Measurements from ENCODE around the gene SYT10.
"Not testable (repeated sequence)": the region's sequence is repeated elsewhere in the genome, so short reads cannot be mapped to it uniquely, and the experiment has no call there.

Gene SYT10

DNA sequence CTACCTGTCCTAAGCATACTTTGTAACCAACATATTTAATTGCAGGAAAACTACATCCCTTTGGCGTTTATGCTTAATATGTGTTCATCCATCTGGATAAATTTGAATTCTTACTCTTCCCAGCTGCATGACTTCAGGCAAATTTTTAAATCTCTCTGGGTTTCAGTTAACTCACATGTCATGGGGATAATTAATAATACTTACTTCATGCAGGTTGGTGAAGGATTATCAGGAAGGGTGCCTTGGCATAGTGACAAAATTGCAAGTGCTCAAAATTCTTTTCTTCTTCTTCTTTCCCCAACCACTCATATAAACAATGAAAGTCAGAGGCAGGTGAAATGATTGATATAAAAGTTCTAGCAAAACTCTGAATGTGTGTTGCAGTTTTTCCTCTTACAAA, 15.9 kb downstream of the SYT10 start:
- Mint-ChIP-seq H3K36me3 (ENCODE audit: low read depth) (no peaks in the 10 kb centered on the region), H3K27ac (no peak overlapping the region), H3K4me3 (no peak overlapping the region), H3K4me1 (no peaks in the 10 kb centered on the region), H3K9me3 (no peaks in the 10 kb centered on the region), H3K27me3 (ENCODE audit: low read depth, poor library complexity) (peaks cover 3% of the 10 kb centered on the region)
- DNase-seq, result no peak
- TF ChIP-seq, protein P1, sequence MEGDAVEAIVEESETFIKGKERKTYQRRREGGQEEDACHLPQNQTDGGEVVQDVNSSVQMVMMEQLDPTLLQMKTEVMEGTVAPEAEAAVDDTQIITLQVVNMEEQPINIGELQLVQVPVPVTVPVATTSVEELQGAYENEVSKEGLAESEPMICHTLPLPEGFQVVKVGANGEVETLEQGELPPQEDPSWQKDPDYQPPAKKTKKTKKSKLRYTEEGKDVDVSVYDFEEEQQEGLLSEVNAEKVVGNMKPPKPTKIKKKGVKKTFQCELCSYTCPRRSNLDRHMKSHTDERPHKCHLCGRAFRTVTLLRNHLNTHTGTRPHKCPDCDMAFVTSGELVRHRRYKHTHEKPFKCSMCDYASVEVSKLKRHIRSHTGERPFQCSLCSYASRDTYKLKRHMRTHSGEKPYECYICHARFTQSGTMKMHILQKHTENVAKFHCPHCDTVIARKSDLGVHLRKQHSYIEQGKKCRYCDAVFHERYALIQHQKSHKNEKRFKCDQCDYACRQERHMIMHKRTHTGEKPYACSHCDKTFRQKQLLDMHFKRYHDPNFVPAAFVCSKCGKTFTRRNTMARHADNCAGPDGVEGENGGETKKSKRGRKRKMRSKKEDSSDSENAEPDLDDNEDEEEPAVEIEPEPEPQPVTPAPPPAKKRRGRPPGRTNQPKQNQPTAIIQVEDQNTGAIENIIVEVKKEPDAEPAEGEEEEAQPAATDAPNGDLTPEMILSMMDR (IDR thresholded peaks at IDR 0.05), result no peak

DNA sequence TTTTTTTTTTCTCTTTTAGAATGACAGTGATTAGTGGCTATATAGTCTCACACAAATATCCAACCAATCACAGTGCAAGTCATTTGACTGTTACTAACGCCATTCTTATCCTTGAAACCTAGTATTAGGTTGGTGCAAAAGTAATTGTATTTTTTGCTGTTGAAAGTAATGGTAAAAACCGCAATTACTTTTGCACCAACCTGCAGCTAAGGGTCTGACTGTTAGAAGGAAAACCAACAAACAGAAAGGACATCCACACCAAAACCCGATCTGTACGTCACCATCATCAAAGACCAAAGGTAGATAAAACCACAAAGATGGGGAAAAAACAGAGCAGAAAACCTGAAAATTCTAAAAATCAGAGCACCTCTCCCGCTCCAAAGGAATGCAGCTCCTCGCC, 27.2 kb downstream of the SYT10 start:
- H3K4me3 Mint-ChIP-seq; H3K27me3 Mint-ChIP-seq (ENCODE audit: low read depth, poor library complexity); H3K4me1 Mint-ChIP-seq; H3K27ac Mint-ChIP-seq; DNase-seq; H3K9me3 Mint-ChIP-seq; H3K36me3 Mint-ChIP-seq (ENCODE audit: low read depth): not testable (repeated sequence)

DNA sequence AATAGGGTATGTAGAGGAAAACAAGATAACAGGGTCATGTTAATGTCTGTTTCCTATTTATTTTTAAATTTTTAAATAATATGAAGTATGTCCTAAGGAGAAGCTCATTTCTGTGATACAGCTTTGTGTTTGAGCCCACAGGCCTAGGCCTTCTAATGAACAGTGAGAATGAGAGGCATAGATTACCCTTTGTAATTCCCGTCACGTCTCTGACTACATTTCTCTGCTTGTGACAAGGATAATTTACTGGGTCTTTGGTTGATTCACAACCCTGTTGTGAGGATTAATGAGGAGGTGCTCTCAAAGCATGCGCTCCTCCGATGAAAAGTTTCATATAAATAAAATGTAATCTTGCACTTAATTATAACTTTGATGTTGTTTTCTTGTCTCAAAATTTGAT, 56.1 kb downstream of the SYT10 start:
- Mint-ChIP-seq H3K36me3 (ENCODE audit: low read depth) (no peaks in the 10 kb centered on the region), H3K4me1 (no peaks in the 10 kb centered on the region), H3K27me3 (ENCODE audit: low read depth, poor library complexity) (peaks cover 4% of the 10 kb centered on the region), H3K27ac (no peak overlapping the region), H3K9me3 (no peaks in the 10 kb centered on the region), H3K4me3 (no peak overlapping the region)
- TF ChIP-seq, protein P1 (IDR thresholded peaks at IDR 0.05), result no peak
- no peak for DNase-seq

DNA sequence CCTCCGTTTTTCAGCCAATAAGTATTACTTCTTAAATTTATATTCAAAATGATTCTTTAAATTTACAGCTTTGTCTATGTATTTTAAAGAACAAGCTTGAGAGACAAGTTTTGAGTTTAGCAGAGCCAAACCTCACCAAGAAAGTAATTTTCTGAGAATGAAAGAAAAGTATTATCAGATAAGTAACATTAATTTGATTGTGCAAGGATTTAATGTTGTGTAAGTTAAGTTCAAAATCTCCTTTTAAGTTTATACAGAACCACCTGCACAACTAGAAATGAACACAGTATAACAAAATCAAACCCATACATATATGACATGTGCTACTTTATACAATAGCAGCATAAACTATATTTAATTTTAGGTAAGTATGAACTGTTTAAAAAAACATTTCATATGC, 63.5 kb downstream of the SYT10 start:
- no peaks in the 10 kb centered on the region for H3K4me1 Mint-ChIP-seq
- no peak for DNase-seq
- H3K27me3 Mint-ChIP-seq (ENCODE audit: low read depth, poor library complexity), result no peaks in the 10 kb centered on the region
- no peaks in the 10 kb centered on the region for H3K9me3 Mint-ChIP-seq
- no peak overlapping the region for H3K27ac Mint-ChIP-seq
- no peak overlapping the region for H3K4me3 Mint-ChIP-seq
- no peaks in the 10 kb centered on the region for H3K36me3 Mint-ChIP-seq (ENCODE audit: low read depth)
- TF ChIP-seq, protein P1 (IDR thresholded peaks at IDR 0.05), result no peak

DNA sequence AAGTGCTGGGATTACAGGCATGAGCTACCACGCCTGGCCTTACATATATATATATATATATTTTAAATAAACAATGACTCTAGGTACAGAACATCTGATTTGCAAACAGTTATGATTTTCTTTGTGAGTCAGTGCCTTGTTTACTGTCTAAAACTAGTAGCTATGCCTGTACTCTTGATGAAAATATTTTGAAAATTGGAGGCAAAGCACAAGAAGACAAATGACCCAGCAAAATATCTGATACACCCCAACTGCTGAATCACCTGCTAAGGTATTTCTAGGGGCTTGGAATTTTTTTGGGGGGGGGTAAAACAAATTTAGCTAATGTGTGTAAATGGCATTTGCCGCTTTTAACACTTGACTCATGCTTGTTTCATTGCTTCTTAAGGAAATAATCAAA, 69.3 kb downstream of the SYT10 start:
- TF ChIP-seq, protein P1 (IDR thresholded peaks at IDR 0.05), result no peak
- Mint-ChIP-seq H3K9me3 (no peaks in the 10 kb centered on the region), H3K36me3 (ENCODE audit: low read depth) (no peaks in the 10 kb centered on the region), H3K27me3 (ENCODE audit: low read depth, poor library complexity) (peaks cover 4% of the 10 kb centered on the region), H3K27ac (no peak overlapping the region), H3K4me1 (no peaks in the 10 kb centered on the region), H3K4me3 (no peak overlapping the region)
- no peak for DNase-seq

DNA sequence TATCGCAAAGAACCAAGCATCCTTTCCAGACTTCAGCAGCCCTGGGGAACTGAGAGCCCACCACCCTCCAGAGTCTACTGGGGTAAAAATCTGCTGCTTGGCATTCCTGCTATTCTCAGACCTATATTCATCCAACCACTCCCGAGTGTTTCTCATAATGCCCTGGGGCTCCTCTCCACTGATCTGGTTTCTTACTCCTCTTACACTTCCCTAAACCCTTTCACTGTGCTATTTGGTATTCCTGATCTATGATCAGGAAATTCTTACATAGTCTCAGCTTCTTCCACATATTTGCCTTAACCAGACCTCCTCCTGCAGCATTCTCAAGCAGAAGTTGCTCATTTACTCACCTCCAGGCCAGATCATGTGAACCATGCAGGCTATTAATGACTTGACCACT, 82.4 kb downstream of the SYT10 start:
- Mint-ChIP-seq H3K36me3 (ENCODE audit: low read depth) (no peaks in the 10 kb centered on the region), H3K4me1 (no peaks in the 10 kb centered on the region), H3K9me3 (no peaks in the 10 kb centered on the region), H3K27ac (no peak overlapping the region), H3K27me3 (ENCODE audit: low read depth, poor library complexity) (no peaks in the 10 kb centered on the region), H3K4me3 (no peak overlapping the region)
- DNase-seq, result no peak
- TF ChIP-seq, protein P1 (IDR thresholded peaks at IDR 0.05), result no peak
